Tibial artery (tissue), 4 donors: ENCODE data around the gene RPL37A.

ENCODE experiments used
- DNase-seq, 2 donors: peaks; one replicate each; pipeline ENCODE4 v3.0.0-alpha.2; 2019
- H3K27ac ChIP-seq, 2 donors: fragments of 200-600 bp; sonication (generic) in 1 of 2; 1 replicate in 1 of 2; 2 replicates in 1 of 2; pipeline ENCODE4 v1.5.1; 2018 to 2019; ENCODE audit warnings: mild to moderate bottlenecking in 1 of 2
- H3K27me3 ChIP-seq, 2 donors: fragments of 200-600 bp; sonication (generic) in 1 of 2; one replicate each; pipeline versions ENCODE4 v1.5.1 to v1.6.0; 2016 to 2019
- H3K36me3 ChIP-seq, 3 donors: fragments of 200-600 bp; sonication (generic) in 2 of 3; one replicate each; pipeline ENCODE4 v1.5.1; 2016 to 2019; ENCODE audit warnings: mild to moderate bottlenecking in 2 of 3
- H3K4me1 ChIP-seq, 4 donors: fragments of 200-600 bp; sonication (generic) in 2 of 4; 1 replicate in 3 of 4; 2 replicates in 1 of 4; pipeline ENCODE4 v1.5.1; 2016 to 2019
- H3K4me3 ChIP-seq, 2 donors: fragments of 200-600 bp; sonication (generic) in 1 of 2; 1 replicate in 1 of 2; 2 replicates in 1 of 2; pipeline ENCODE4 v1.5.1; 2018 to 2019; ENCODE audit warnings: mild to moderate bottlenecking in 2 of 2
- H3K9me3 ChIP-seq, 3 donors: fragments of 200-600 bp; sonication (generic) in 1 of 3; one replicate each; pipeline ENCODE4 v1.5.1; 2016 to 2019
- CTCF ChIP-seq, 2 experiments: fragments of 200-600 bp in 1 of 2; fragments of 450-650 bp in 1 of 2; IDR thresholded peaks; one replicate each; pipeline ENCODE4 v1.5.1; 2017 to 2019; ENCODE audit warnings: antibody characterized with exemption in 2 of 2, mild to moderate bottlenecking in 1 of 2, moderate library complexity in 1 of 2
- intact Hi-C: fragments of 100-400 bp; cut with DNase I; formaldehyde crosslinking; loops from one replicate; pipeline ENCODE4 v1.15.0; 2023; ENCODE audit warnings: low total_unique reads

RPL37A gene

GRCh38 chr2:216480221-216480620 lies 18.4 kb upstream of the RPL37A start:
- Histone ChIP-seq H3K4me1 (no peaks in the 10 kb centered on the region), H3K36me3 (peaks cover 34 to 83% (median 66%) of the 10 kb centered on the region in 3 donors), H3K27me3 (no peaks in the 10 kb centered on the region), H3K9me3 (no peaks in the 10 kb centered on the region), H3K27ac (no peak overlapping the region), H3K4me3 (no peak overlapping the region)
- intact Hi-C loops, result no loop called here
- DNase-seq, result no peak
- no peak for TF ChIP-seq CTCF (IDR thresholded peaks at IDR 0.05)

GRCh38 chr2:216482640-216483039 lies 16.0 kb upstream of the RPL37A start:
- Histone ChIP-seq H3K4me3 (no peak overlapping the region), H3K36me3 (peaks cover 21 to 58% (median 44%) of the 10 kb centered on the region in 3 donors), H3K27ac (no peak overlapping the region), H3K9me3 (no peaks in the 10 kb centered on the region), H3K27me3 (no peaks in the 10 kb centered on the region), H3K4me1 (no peaks in the 10 kb centered on the region)
- intact Hi-C loops, result no loop called here
- TF ChIP-seq CTCF (IDR thresholded peaks at IDR 0.05), result no peak
- no peak for DNase-seq

GRCh38 chr2:216485237-216485636 lies 13.4 kb upstream of the RPL37A start:
- H3K36me3 ChIP-seq, result peaks cover 8 to 32% (median 24%) of the 10 kb centered on the region in 3 donors
- no peak for DNase-seq
- intact Hi-C loops, result no loop called here
- no peaks in the 10 kb centered on the region for H3K4me1 ChIP-seq
- TF ChIP-seq CTCF (IDR thresholded peaks at IDR 0.05), result no peak
- H3K27ac ChIP-seq, result no peak overlapping the region
- H3K4me3 ChIP-seq, result no peak overlapping the region
- H3K27me3 ChIP-seq, result no peaks in the 10 kb centered on the region
- no peaks in the 10 kb centered on the region for H3K9me3 ChIP-seq

GRCh38 chr2:216485745-216486144 lies 12.9 kb upstream of the RPL37A start:
- no peak overlapping the region for H3K4me3 ChIP-seq
- intact Hi-C loops, result no loop called here
- TF ChIP-seq CTCF (IDR thresholded peaks at IDR 0.05), result no peak
- H3K9me3 ChIP-seq, result no peaks in the 10 kb centered on the region
- H3K4me1 ChIP-seq, result no peaks in the 10 kb centered on the region
- H3K27ac ChIP-seq, result no peak overlapping the region
- no peak for DNase-seq
- H3K36me3 ChIP-seq, result peaks cover 8 to 27% (median 19%) of the 10 kb centered on the region in 3 donors
- H3K27me3 ChIP-seq, result no peaks in the 10 kb centered on the region

GRCh38 chr2:216486271-216486670 lies 12.4 kb upstream of the RPL37A start:
- Histone ChIP-seq H3K4me1 (no peaks in the 10 kb centered on the region), H3K27me3 (no peaks in the 10 kb centered on the region), H3K4me3 (no peak overlapping the region), H3K36me3 (peaks cover 8 to 22% (median 14%) of the 10 kb centered on the region in 3 donors), H3K27ac (no peak overlapping the region), H3K9me3 (no peaks in the 10 kb centered on the region)
- no peak for DNase-seq
- intact Hi-C loops, result no loop called here
- no peak for TF ChIP-seq CTCF (IDR thresholded peaks at IDR 0.05)

GRCh38 chr2:216486708-216487107 lies 11.9 kb upstream of the RPL37A start:
- H3K4me3 ChIP-seq, result no peak overlapping the region
- H3K27me3 ChIP-seq, result no peaks in the 10 kb centered on the region
- H3K36me3 ChIP-seq, result peaks cover 8 to 18% (median 9%) of the 10 kb centered on the region in 3 donors
- H3K9me3 ChIP-seq, result no peaks in the 10 kb centered on the region
- intact Hi-C loops, result no loop called here
- H3K4me1 ChIP-seq, result no peaks in the 10 kb centered on the region
- DNase-seq, result peak in 1 of 2 donors; percentile 36
- H3K27ac ChIP-seq, result no peak overlapping the region
- no peak for TF ChIP-seq CTCF (IDR thresholded peaks at IDR 0.05)
